Renal cortex interstitium (tissue), 11 donors: ENCODE data around the gene ENAH. TPM values are rescaled to one million over a fixed set of nuclear protein-coding genes. Genes with fewer than 3 reads are reported as not detected.

Experiments used
- DNase-seq, 11 donors: peaks; one replicate each; pipeline ENCODE4 v3.0.0-alpha.2; 2013; ENCODE audit warnings: low read depth in 9 of 11, low spot score in 4 of 11; ENCODE audit errors: extremely low read depth in 1 of 11
- polyA plus RNA-seq, 3 donors: library from polyadenylated mRNA; unstranded; fragments of 120-200 nt; gene quantifications; one replicate each; pipeline ENCODE4 v1.2.1, GENCODE V29; 2013; ENCODE audit not compliant: insufficient read length in 3 of 3

Gene ENAH
- polyA plus RNA-seq, 3 donors, result 103 to 114 (median 112) TPM

DNA sequence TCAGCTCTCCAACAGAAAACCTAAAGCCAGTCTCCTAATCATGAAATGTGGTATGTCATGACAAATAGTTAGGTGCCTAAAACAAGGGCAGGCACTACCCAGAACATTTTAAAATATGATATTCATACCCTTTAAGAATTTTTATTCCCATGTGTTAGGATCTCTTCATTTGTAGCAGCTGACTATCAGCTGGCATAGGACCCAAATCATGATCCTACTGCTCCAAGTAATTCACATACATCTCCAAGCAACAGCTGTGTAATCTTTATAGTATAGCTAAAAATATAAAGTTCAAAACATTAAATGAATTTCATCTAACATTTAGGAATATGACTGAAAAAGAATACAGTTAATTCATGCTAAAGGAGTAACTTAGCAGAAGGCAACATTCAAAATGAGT is 57.5 kb downstream of the ENAH start:
- DNase-seq, result no peak

DNA sequence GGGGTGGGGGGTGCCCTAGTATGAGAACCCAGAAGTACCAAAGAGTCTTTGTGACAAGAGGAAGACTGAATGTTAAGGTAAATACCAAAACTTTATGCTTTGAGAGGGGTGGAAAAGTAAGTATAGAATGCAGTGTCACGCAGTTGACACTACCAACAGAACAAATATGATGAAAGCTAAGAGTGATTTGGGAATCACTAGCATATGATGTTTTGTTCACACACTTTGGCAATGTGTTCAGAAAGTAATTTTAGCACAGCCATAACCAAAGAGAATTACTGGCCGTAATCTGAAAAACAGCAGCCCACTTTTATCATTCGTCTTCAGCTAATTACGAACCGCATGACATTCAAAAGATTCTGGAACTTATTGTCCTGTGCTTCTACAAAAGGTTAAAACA is 59.5 kb downstream of the ENAH start:
- no peak for DNase-seq

DNA sequence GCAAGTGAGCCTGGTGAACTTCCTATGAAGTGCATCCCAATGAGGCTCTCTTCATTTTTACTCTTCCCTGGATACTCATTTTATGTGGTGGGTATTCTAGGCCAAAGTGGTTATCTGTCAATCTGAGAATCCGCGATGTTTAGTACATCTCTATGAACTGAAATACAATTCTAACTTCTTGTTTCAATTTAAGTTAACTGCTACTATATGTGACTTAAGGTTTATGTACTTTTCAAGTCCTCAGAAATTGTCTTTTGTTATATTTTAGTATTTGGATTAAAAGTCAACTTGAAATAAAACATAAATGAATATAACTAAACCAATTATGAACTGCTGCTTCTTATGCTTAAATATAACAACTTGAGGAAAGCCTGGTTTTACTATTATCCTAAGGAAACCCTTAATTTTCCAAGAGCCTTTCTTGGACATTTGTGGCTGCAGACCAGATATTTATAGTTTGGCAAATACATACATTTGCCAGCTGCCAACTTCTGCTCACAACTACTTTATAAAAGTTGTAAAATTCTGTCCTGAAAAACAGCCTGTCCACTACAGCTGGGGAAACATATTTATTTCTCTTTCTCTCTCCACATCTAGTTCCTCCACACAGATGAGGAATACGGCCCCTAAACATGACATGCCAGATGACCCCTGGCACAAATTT is 60.4 kb downstream of the ENAH start:
- DNase-seq, result no peak

DNA sequence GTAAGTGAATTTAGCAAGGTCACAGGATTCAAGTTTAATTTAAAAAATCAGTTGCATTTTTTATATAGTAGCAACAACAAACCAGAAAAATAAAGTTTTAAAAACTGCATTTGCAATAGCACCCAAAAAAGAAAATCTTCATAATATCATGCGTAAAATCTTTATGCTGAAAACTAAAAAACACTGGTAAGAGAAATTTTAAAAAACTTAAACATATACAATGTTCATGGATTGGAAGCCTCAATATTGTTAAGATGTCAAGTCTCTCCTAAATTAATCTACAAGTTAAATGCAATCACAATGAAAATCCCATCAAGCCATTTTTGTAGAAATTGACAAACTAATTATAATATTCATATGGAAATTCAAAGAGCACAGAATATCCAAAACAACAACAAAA is 65.6 kb downstream of the ENAH start:
- DNase-seq, result no peak

DNA sequence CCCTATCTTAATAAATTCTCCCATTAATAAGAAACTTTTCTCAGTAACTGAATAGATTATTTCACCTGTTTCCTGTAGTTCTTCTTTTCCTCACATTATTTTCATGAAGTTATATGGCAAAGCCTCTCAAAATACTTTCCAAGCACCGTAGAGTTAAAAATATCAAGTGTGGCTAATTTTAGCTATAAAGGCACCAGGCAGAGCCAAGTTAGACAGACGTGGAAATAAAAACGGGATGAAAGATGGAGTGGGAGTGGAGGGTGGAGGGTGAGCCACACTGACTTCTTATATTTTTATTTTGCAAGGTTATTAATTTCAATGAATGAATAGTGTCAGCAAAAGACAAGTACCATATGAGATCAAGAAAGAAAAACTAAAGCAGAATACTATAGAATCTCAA is 71.7 kb downstream of the ENAH start:
- DNase-seq, result no peak

DNA sequence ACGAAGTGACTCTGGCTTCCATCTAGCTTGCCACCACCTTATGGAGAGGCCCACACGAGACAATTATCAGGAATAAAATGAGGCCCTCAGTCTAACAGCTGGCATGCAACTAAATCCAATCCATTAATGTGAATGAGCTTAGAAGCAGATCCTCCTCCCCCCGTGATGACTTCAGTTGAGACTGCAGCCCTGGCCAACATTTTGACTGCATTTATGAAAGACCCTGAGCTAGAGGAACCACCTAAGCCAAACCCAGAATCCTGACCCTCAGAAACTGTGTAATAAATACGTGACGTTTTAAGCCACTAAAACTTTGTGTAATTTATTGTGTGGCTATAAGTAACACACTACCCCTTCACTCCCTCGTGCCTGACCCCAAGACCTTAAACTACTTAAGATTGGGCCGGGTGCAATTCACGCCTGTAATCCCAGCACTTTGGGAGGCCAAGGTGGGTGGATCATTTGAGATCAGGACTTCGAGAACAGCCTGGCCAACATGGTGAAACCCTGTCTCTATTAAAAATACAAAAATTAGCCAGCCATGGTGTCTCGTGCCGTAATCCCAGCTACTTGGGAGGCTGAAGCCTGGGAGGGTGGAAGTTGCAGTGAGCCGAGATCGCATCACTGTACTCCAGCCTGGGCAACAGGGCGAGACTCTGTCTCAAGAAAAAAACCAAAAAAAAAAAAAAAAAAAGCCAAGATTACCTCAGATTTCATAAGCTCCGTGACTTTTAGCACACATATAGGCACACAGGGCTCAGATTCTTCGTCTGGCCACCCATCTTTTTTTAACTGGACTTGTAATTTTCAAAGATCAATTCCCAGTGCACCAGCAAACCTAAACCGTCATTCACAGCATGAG is 72.5 kb downstream of the ENAH start:
- peak in 2 of 11 donors; percentile 20 to 24 for DNase-seq

DNA sequence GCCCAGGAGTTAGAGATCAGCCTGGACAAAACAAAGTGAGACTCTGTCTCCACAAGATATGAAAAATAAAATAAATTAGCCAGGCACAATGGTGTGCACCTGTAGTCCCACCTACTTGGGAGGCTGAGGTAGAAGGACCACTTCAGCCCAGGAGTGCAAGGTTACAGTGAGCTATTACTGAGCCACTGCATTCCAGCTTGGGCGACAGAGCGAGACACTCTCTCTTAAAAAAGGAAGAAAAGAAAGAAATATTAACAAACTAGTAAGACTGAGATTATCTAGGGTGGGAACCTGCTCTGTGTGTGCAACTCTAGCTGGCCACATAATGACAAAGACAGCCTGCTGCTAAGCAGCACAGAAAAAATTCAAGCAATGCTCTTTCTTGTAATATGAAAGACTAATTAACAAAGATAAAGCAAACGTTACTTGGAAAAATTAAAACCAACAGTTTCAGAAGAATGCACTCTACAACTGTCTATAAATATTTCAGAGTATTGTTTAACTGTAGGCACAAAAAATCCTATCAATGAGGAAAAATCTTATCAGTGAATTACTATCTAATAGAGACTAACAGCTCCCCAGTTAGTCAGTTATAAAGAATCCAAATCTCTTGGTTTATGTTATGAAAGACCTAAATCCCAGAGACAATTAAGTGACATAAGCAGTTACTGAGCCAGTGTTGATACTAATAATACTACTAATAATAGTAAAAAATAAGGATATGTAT is 74.5 kb downstream of the ENAH start:
- no peak for DNase-seq

DNA sequence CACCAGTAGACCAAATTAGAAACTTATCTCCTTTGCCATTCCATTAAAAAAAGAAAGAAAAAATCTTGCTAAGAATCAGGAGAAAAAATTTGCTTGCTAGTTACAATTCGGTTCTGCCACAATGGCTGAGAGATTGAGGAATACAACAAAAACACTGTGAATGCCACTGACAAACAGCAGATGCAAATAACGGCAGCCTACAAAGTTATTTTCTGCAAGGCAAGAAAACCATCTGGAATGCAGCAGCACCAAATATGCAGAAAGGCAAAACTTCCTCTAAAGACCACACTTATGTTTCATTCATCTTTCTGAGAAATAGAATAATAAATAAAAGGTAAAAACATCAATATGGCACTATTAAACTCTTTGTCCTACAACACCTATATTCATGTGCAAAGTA is 75.7 kb downstream of the ENAH start:
- no peak for DNase-seq

DNA sequence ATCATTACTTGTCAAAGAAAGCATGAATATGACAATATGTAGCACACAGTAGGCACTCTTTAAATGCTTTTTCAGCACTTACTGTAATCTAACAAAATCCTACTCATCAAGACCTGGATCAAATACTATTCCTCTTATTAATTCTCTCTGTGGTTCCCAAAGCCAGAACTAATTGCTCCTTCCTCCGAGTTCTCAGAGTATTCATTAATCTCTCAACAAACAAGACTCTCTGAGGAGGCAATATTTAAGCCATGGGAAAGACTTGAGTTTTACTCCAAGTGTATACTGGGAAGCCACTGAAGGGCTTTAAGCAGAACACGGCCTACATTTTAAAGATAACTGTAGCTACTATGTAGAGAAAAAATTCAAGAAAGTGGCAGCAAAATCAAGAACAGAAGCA is 79.7 kb downstream of the ENAH start:
- DNase-seq, result no peak

DNA sequence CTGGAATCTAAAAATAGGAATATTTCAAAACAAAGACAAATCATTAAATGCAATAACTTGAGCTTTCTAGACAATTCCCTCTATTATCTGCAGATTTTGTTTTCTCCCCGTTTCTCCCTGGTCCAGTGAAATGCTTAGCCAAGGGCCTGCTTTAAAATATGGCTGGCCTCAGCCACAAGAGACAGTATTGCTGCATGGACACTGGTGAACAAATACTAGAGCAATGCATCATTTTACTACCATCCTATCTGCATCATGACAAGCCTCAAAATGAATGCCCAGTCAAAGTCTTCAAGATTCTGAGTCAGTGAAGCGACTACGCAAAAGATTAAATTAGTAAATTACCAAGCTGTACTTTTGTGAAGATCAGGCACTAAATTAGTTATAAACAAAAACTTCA is 80.5 kb downstream of the ENAH start:
- DNase-seq, result no peak

DNA sequence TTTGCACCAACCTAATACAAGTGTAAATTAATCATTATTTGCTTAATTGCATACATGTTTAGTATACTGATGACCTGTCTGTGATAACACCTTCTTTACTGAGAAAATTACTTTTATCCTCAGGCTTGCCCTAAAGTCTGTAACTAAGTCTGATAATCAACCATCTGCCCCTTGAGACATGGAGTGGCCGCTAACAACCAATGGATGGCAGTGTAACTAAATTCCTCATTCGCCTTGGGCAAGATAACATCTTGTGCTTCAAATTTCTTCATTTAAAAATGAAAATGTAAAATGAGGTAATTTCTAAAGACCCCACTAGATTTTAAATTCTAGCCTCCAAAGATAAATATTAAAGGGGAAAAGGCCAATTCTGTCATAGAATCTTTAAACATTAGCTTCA is 85.1 kb downstream of the ENAH start:
- no peak for DNase-seq

DNA sequence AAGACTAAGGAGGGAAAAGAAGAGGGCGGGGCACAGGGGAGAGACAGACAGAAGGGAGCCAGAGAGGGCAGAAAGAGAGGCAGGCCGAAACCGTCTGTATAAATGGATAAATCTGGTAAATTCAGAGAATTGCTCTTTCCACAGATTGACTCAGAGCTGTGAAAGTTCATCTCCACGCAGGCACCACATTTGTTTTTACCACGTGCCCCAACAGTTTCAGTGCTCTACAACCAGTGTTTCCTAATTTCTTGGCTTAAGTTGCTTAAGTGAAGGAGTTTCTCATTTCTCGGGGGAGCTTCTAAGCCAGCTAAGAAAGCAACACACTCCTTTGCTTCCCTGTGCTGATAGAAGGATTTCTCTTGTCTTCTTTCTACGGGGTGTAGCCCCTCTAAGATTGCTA is 87.1 kb downstream of the ENAH start:
- no peak for DNase-seq

DNA sequence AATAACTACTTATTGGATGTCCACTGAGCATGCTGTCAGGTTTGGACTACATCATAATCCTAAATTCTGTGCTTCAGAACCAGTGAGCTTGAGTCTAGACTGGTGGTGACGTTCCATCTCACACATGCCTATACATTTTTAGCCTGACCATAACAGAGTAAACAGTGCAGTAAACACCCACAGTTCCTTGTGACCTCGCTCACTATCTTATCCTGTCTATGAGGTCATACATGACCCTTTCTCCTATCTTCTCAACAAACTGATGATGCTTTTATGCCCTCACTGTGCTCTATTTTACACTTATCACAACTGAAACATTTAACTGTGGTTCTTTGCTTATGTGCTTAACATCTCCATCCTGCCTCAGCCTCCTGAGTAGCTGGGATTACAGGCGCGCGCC is 91.2 kb downstream of the ENAH start:
- no peak for DNase-seq

DNA sequence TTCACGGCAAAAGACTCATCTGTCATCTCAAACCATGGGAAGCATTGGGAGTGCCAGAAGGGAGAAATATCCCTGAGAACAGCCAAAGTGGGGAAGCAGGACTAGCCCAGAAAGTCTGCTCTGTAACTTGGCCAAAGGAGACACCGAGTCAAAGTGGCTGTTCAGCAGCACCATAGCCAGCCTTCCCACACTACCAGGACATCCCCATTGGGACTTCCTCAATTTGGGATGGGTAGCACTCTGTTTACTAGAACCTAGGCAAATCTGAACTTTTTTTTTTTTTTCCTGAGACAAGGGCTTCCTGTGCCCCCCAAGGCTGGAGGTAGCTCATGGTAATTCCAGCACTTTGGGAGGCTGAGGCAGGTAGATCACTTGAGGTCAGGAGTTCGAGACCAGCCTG is 93.0 kb downstream of the ENAH start:
- no peak for DNase-seq

DNA sequence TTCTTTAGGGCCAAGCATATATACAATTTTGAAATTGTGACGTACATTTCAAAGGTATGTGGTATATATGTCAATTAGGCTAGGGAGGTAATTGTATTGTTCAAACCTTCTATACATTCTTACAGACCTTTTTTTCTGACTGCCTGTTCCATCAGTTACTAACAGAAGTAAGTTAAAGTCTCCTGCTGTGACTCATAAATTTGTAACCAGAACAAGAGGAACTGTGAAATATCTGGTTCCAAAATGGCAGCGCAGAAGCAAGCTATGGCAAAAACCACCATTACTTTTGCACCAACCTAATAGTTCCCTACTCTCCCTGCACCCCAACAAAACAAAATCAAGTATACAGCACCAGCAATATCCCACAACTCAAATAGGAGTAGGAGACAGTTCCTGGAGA is 93.6 kb downstream of the ENAH start:
- DNase-seq, result no peak

DNA sequence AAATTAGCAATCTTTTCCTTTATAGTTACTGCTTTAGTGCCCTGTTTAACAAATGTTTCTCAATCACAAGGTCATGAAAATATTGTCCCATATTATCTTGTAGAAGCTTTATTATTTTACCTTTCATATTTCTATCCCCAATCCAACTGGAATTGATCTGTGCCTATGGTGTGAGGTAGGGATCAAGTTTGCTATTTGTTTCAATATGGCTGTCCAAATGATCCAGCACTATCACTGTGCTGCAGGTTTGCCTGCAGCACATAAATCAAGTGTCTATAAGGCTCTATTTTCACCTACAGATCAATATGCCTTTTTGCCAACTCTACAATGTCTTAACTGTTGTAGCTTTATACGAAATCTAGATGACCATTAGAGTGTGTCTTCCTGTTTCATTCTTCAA is 96.2 kb downstream of the ENAH start:
- DNase-seq, result no peak

DNA sequence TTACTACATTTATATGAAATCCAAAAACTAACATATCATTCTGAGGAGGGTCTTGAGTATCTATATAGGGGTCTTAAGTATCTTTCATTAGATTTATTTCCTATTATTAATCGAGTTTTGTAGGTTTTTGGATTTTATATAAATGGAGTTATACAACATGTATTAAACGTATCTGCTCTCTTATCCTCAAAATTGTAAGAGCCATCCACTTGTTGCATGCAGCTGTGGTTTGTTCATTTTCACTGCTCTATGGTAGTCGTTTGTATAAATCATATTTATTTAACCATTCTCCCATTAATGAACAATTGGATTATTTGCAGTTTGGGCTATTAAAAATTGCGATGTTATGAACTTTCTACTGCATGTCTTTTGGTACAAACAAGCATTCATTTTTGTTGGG is 97.1 kb downstream of the ENAH start:
- no peak for DNase-seq

DNA sequence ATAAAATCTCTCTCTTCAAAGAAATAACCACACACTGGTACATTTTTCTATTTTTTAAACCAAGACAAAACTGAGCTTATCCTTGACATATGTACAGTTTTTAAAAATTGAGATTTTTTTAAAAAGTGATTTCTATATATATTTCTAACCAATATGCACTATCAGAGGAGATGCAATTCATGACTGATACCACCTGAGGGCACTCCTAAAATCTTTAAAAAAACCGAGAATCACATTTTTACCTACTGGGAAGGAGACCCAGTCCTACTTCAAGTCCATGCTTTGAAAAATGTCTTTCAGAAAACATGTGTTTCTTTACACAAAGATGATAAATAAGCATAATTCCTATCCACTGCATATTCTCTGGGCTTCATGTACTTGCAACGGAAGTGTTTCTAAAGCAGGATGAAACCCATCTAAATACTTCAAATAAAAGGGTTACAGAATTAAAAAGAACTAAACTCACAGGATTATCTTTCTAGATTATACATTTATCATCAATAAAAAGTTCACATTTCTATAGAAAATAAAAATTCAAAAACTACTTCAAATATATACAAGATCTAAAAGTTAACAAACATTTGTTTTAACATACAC is 98.6 kb downstream of the ENAH start:
- peak in 2 of 11 donors; percentile 11 to 17 for DNase-seq

DNA sequence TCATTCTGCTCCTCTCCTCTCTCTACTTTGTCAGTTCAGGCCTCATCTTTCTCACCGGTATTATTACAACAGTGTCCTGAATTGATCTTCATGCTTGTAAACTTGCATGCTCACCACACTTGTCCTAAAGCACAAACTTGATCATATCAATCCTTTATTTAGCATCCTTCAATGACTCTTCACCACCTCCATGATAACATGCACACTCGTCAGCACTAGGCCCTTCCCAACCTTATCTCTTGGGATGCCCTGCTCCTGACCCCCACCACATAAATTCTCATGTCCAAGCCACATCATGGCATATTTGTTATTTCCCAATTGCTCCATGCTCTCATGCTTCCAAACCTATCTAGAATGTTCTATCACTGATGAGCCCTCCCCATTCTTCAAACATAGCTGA is 103.1 kb downstream of the ENAH start:
- no peak for DNase-seq
